GM23248 (cell line): ENCODE measurements around the gene STT3B.

Experiments used
- EZH2 ChIP-seq: fragments of 200-600 bp; sonication (generic); IDR thresholded peaks from 2 replicates; pipeline ENCODE4 v1.6.1; 2018; ENCODE audit warnings: antibody characterized with exemption, mild to moderate bottlenecking; ENCODE audit not compliant: insufficient read depth, poor library complexity, severe bottlenecking
- EZH2phosphoT487 ChIP-seq: fragments of 200-600 bp; sonication (generic); IDR thresholded peaks from 2 replicates; pipeline ENCODE4 v1.6.1; 2018; ENCODE audit warnings: antibody characterized with exemption, moderate library complexity, mild to moderate bottlenecking, low read depth; ENCODE audit not compliant: insufficient read depth

DNA sequence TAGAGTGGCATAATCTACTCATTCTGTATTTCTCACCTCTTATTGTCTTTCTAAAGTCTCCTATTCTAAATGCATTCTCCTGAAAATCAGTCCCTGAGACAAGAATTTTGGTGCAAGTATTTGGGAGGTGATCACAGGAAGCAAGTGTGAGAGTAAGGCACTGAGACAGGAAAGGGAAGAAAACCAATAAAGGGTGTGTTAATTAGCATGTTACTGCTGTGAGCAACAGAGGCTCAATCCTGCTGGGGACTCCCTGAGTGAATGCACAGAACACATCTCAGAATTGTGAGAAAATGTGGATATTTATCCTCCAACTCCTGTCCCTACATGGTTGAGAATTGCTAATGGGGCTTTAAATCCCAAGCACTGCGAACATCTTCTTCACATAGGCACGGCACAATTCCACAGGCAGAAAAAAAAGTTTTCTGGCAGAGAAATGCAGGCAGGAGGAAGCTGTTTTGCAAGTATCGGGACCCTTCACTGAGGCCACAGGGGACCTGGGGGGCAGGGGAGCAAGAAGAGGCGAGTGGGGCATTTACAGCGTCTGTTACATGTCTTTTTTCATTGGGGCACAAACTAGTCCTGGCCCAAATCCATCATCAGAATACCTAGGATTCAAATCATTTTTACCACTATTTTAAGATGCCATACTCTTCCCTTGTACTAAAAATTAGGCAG lies 27.2 kb upstream of the STT3B start:
- TF ChIP-seq EZH2 (no peak), EZH2phosphoT487 (no peak)
